Activated CD4-positive, alpha-beta memory T cell treated with anti-CD3 and anti-CD28 coated beads for 36 hours (primary cell): ENCODE measurements around the gene HKDC1. TPM values are rescaled to one million over a fixed set of nuclear protein-coding genes. Genes with fewer than 3 reads are reported as not detected.

ENCODE experiments used
- CTCF ChIA-PET: fragments of 350-600 bp; sonication (Branson Sonifier 250); formaldehyde crosslinking; loops from one replicate; lab custom pipeline; 2021; ENCODE audit warnings: antibody characterized with exemption, inconsistent platforms; lab: Charles Lee
- POLR2A ChIA-PET: fragments of 350-600 bp; sonication (Branson Sonifier 250); formaldehyde crosslinking; loops from one replicate; lab custom pipeline; 2021; ENCODE audit warnings: antibody characterized with exemption; lab: Charles Lee
- DNase-seq: peaks from one replicate; pipeline ENCODE4 v3.0.0-alpha.2; 2020
- H3K27ac Mint-ChIP-seq: one replicate; pipeline ENCODE4 v1.8.0; 2021; ENCODE audit warnings: mixed read lengths
- H3K27me3 Mint-ChIP-seq: one replicate; pipeline ENCODE4 v1.8.0; 2021; ENCODE audit warnings: mixed read lengths
- H3K36me3 Mint-ChIP-seq: one replicate; pipeline ENCODE4 v1.8.0; 2021; ENCODE audit warnings: mixed read lengths
- H3K4me1 Mint-ChIP-seq: one replicate; pipeline ENCODE4 v1.8.0; 2021; ENCODE audit warnings: low read depth, mixed read lengths
- H3K4me3 Mint-ChIP-seq: one replicate; pipeline ENCODE4 v1.8.0; 2021; ENCODE audit warnings: mild to moderate bottlenecking, mixed read lengths
- H3K9me3 Mint-ChIP-seq: one replicate; pipeline ENCODE4 v1.8.0; 2021; ENCODE audit warnings: mixed read lengths
- intact Hi-C: fragments of 100-400 bp; cut with micrococcal nuclease; formaldehyde crosslinking; loops from one replicate; pipeline ENCODE4 v1.15.1; 2023
- total RNA-seq, 2 experiments: library from RNA; stranded (reverse); gene quantifications; one replicate each; pipeline ENCODE4 v1.2.3, GENCODE V29; 2021

Gene HKDC1
- total RNA-seq, 2 experiments from 2014 or later: 0.67 to 1.1 TPM

DNA sequence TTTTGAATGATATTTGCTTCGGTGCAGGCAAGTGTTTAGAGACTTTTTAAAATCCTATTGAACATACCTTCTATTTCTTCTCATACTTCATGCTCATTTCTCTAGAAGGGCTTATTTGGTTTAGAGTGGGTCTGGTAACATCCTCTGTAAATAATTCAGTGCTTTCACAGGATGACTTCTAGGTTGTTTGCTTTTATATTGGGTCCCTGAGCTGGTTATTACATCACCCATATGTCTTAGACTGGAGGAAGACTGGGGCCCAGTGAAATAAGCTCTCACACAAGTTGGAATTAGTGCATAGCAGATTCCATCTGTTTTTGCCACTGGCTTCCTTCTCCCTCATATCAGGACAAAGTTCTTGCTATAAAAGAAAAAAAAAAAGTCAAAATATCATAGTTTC, 33.6 kb upstream of the HKDC1 start:
- Mint-ChIP-seq H3K4me3 (no peak overlapping the region), H3K9me3 (no peaks in the 10 kb centered on the region), H3K36me3 (peaks cover 29% of the 10 kb centered on the region), H3K27ac (peak overlapping the region; percentile 47), H3K4me1 (peaks cover 23% of the 10 kb centered on the region), H3K27me3 (no peaks in the 10 kb centered on the region)
- POLR2A ChIA-PET: interaction anchor here (1.2 kb wide), 1 partner anchor 19 kb away, joined by 3 read pairs; no protein-coding TSS in a partner anchor
- intact Hi-C loops: no loop called here
- CTCF ChIA-PET: interaction anchor here (1.4 kb wide), 1 partner anchor 206 kb away, joined by 5 read pairs; no protein-coding TSS in a partner anchor
- no peak for DNase-seq

DNA sequence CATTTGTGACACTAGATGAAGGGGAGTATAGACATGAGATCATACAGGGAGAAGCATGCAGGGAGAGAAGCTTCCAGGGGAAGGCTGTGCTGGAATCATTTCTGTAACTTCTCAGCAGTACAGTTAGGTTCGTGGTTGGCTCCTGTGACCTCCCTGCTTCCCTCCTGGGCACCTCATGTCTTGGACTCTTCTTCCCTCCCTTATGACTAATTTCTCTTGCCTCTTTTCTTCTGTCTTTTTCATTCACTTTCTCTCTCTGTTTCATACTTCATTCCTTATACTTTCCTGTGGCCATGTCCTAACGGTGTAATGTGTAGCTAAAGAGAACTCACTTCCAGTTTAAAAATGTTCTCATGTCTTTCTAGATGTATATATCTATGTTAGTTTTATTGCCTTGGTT, 19.1 kb upstream of the HKDC1 start:
- POLR2A ChIA-PET: interaction anchor here (1.0 kb wide), 1 partner anchor 14 kb away, joined by 3 read pairs; no protein-coding TSS in a partner anchor
- Mint-ChIP-seq H3K4me1 (peaks cover 31% of the 10 kb centered on the region), H3K27ac (peak overlapping the region; percentile 68), H3K9me3 (no peaks in the 10 kb centered on the region), H3K27me3 (no peaks in the 10 kb centered on the region), H3K4me3 (no peak overlapping the region), H3K36me3 (peaks cover 34% of the 10 kb centered on the region)
- no peak for DNase-seq
- CTCF ChIA-PET: interaction anchor here (0.6 to 1.1 kb wide), 2 partner anchors 15 to 19 kb away, joined by 3 read pairs; partner anchors contain the start of gene HKDC1
- intact Hi-C loops: no loop called here

DNA sequence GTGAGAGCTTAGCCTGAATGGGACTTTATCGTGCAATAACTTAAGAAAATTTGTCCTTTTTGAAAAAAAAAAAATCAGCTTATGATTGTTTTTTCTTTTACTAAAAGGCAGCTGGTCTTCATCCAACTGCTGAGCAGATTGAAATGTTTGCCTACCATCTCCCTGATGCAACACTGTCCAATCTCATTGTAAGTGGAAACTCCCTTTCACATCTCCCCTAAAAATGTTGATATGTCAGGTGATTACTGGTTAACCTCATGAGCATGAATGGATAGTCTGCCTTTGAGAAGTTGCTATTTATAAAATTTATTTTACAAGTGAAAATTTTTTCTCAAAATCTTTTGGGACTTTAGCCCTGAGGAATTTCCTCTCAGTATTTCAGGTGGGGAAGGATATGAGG, 17.8 kb upstream of the HKDC1 start:
- Mint-ChIP-seq H3K36me3 (peaks cover 34% of the 10 kb centered on the region), H3K27me3 (no peaks in the 10 kb centered on the region), H3K4me3 (no peak overlapping the region), H3K27ac (peak overlapping the region; percentile 69), H3K4me1 (peaks cover 36% of the 10 kb centered on the region), H3K9me3 (no peaks in the 10 kb centered on the region)
- POLR2A ChIA-PET: interaction anchor here (1.1 kb wide), 1 partner anchor 22 kb away, joined by 3 read pairs; the partner anchor contains the start of gene SUPV3L1
- intact Hi-C loops: no loop called here
- CTCF ChIA-PET: interaction anchor here (1.1 kb wide), 1 partner anchor 108 kb away, joined by 4 read pairs; no protein-coding TSS in a partner anchor
- no peak for DNase-seq

DNA sequence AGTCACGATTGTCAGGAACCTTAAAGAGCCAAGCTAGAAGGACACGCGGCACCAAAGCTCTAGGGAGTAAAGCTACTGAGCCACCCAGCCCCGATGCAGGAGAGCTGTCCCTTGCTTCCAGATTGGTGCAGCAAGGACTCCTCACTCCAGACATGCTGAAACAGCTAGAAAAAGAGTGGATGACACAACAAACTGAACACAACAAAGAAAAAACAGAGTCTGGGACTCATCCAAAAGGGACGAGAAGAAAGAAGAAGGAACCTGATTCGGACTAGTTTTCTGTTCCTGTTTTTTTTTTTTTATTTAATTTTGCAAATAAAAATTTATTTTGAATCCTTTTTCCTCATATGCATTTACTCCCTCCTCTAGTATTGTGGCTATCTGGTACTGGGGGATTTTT, 11.4 kb upstream of the HKDC1 start:
- POLR2A ChIA-PET: interaction anchor here (0.6 kb wide), 1 partner anchor 60 kb away, joined by 3 read pairs; no protein-coding TSS in a partner anchor
- peaks cover 22% of the 10 kb centered on the region for H3K4me1 Mint-ChIP-seq

DNA sequence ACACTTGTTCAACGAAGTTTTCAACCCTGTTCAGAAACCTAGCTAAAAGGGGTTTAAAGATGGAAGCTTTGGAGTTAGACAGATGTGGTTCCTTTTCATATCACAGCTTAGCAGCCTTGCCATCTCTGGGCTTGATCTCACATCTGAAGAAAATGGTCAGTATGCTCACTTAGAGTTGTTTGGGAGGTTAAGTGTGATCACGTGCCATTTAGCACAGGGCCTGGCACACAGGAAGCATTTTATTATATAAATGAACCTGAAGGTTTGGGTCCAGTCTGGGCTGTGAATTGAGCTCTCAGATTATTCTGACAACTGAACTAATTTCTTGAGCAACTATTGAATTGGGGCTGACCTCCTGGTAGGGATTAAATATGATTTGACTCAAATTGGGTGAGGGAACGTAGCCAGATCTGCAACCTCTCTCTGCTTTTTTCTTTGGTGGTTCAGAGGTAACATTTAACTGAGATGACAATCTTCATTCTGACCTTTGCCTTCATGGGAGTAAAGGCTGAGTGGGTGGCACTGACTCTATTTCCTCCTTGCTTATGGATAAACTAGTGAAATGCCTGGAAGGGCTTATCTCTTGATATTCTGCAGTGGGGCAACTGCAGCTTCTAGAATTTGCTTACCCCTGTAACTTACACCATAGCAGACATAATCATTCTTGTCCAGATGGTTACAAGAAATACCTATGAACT, 10.2 kb upstream of the HKDC1 start:
- CTCF ChIA-PET: no interaction called here
- H3K4me3 Mint-ChIP-seq: no peak overlapping the region
- H3K36me3 Mint-ChIP-seq: peaks cover 27% of the 10 kb centered on the region
- POLR2A ChIA-PET: no interaction called here
- no peaks in the 10 kb centered on the region for H3K27me3 Mint-ChIP-seq
- DNase-seq: no peak
- H3K9me3 Mint-ChIP-seq: no peaks in the 10 kb centered on the region
- H3K4me1 Mint-ChIP-seq: peaks cover 29% of the 10 kb centered on the region
- H3K27ac Mint-ChIP-seq: no peak overlapping the region
- intact Hi-C loops: no loop called here

More for the DNA sequence above, 11.4 kb upstream of the HKDC1 start:
- Mint-ChIP-seq H3K27ac (no peak overlapping the region), H3K27me3 (no peaks in the 10 kb centered on the region), H3K9me3 (no peaks in the 10 kb centered on the region), H3K36me3 (peaks cover 29% of the 10 kb centered on the region), H3K4me3 (no peak overlapping the region)
- intact Hi-C loops: no loop called here
- no peak for DNase-seq
- CTCF ChIA-PET: no interaction called here

DNA sequence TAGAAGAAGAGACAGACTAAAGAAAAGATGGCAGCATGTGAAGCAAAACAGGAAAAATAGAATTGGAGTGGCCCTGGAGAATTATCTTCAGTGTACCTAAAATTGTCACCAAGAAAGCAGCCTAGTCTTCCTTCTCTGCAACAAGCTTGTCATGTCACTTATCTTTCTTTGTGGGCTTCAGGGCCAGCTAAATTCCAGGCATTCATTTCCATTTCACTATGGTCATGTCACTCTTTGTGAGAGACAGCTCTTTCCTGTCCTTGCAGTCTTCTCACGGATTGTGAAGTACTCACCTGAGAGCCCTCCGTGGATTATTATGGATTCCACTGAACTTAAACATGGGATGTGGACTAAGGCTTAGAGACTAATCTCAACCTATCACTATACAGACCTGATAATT, 9.0 kb upstream of the HKDC1 start:
- no peaks in the 10 kb centered on the region for H3K27me3 Mint-ChIP-seq
- H3K36me3 Mint-ChIP-seq: peaks cover 21% of the 10 kb centered on the region

DNA sequence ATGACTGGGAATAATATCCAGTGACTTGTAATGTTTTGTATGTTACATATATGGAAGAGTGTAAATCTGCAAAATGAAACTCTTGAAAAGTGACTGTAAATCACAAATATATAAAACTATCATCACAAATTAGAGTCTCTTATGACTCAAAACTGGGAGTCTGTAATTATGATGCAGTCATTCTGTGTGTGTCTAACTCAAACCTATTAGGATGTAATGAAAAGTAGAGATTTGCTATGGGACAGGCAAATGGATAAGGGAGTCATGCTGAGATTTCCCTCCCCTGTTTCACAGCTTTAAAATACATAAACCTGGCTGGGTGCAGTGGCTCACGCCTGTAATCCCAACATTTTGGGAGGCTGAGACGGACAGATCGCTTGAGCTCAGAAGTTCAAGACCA, 8.6 kb upstream of the HKDC1 start:
- Mint-ChIP-seq H3K4me1 (peaks cover 35% of the 10 kb centered on the region), H3K27me3 (no peaks in the 10 kb centered on the region), H3K36me3 (peaks cover 17% of the 10 kb centered on the region), H3K9me3 (no peaks in the 10 kb centered on the region), H3K27ac (no peak overlapping the region), H3K4me3 (no peak overlapping the region)
- CTCF ChIA-PET: no interaction called here
- intact Hi-C loops: no loop called here
- no peak for DNase-seq
- POLR2A ChIA-PET: no interaction called here

More for the DNA sequence above, 9.0 kb upstream of the HKDC1 start:
- Mint-ChIP-seq H3K9me3 (no peaks in the 10 kb centered on the region), H3K4me1 (peaks cover 35% of the 10 kb centered on the region), H3K4me3 (no peak overlapping the region), H3K27ac (no peak overlapping the region)
- intact Hi-C loops: no loop called here
- no peak for DNase-seq
- POLR2A ChIA-PET: no interaction called here
- CTCF ChIA-PET: no interaction called here

DNA sequence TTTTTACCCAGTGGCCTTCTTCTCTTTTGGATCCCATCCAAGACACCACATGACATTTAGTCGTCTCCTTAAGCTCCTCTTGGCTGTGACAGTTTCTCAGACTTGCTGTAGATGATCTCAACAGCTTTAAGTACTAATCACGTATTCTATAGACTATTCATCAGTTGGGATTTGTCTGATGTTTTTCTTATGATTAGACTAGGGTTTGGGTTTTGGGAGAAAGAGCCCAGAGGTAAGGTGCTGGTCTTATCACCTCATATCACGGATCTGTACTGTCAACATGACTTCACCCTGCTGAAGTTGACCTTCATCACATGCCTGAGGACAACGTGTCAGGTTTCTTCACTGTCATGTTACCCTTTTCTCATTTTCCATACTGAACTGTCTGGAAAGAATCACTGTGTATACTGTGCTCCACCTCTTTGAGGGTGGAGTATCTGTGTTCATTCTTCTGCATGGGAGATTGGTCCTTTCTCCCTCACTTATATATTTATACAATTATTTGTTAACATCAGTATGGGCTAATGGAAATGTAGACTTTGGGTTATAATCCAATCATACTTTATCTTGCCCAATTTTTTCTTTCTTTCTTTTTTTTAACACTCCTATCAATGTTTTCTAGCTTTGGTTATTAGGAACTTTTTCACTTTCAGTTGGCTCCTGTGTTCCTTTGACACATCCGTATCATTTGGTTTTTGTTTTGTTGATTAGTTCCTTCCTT, 6.4 kb upstream of the HKDC1 start:
- H3K36me3 Mint-ChIP-seq: peaks cover 3% of the 10 kb centered on the region
- ChIA-PET CTCF (interaction anchor here (0.6 to 1.3 kb wide), 3 partner anchors 15 to 177 kb away, joined by 3 read pairs; no protein-coding TSS in a partner anchor), POLR2A (interaction anchor here (0.6 to 3.2 kb wide), 3 partner anchors 8 to 257 kb away, joined by 3 to 14 read pairs (median 4); partner anchors contain the start of gene DDX21)
- H3K9me3 Mint-ChIP-seq: no peaks in the 10 kb centered on the region
- no peak overlapping the region for H3K4me3 Mint-ChIP-seq
- H3K4me1 Mint-ChIP-seq: peaks cover 39% of the 10 kb centered on the region
- no peaks in the 10 kb centered on the region for H3K27me3 Mint-ChIP-seq
- peak overlapping the region; percentile 20 for H3K27ac Mint-ChIP-seq
- DNase-seq: no peak
- intact Hi-C loops: loop anchor here (1.0 to 2.0 kb wide), 5 partner anchors 9 to 217 kb away; partner anchors contain the start of gene VPS26A

DNA sequence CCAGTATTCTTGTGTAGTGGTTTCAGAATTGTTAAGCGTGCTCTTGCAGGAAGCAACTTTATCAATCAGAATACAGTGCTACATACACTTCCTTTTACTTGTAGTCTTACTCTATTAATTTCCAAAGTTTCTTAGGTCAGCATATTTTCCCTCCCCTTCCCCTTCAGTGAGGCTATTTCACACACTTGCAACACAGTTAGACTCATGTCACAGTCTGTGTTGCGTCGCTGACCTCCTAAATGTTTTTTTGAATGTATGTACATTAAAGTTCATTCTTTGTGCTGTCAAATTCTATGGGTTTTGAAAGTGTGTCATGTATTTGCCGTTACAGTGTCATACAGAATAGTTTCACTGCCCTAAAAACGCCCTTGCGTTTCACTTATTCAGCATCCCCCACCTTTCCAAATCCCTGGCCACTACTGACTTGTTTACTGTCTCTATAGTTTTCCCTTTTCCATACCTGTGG, 5.4 kb upstream of the HKDC1 start:
- Mint-ChIP-seq H3K9me3 (no peaks in the 10 kb centered on the region), H3K27me3 (no peaks in the 10 kb centered on the region), H3K4me1 (peaks cover 39% of the 10 kb centered on the region), H3K36me3 (no peaks in the 10 kb centered on the region), H3K27ac (peak overlapping the region; percentile 84), H3K4me3 (peak overlapping the region; percentile 68)
- intact Hi-C loops: loop anchor here (1.0 to 2.0 kb wide), 7 partner anchors 8 to 218 kb away; partner anchors contain the start of genes SUPV3L1 and VPS26A
- CTCF ChIA-PET: interaction anchor here (0.8 to 1.4 kb wide), 5 partner anchors 10 to 209 kb away, joined by 3 to 5 read pairs (median 4); no protein-coding TSS in a partner anchor
- peak; percentile 25 for DNase-seq
- POLR2A ChIA-PET: interaction anchor here (0.7 to 3.2 kb wide), 7 partner anchors 9 to 259 kb away, joined by 3 to 14 read pairs (median 4); partner anchors contain the start of gene DDX21

DNA sequence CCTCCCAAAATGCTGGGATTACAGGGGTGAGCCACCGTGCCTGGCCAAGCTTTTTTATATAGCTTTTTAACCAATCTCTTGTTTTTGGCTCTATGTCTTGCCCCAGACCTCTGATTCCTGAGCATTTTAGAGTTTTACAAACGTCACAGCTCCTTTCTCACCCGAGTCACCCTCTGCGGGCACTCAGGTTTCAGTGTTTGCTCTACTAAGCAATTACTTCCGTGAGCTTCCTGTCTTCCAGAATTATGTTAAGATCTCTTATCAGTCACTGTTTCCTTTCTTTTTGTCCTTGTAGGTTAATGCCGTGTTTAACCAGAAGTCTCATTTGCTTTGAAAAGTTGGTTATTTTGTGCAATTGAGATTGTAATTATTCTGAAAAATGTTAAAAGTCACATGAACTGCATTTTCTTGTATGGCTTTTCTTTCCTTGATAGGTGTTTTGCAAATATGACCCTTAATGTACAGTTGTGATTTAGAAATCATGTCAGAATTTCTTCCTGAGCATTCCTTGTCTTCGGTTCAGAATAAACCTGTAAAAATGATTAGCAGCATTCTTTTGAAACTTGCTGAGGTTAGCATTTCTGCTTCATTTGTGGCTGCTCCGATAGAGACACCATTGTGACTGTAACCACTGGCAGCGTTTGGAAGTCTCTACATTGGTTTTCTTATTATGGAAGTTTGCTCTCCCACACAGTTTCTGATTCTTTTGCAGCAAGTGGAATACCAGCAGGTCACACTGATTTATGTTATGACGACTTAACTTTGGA, 4.5 kb upstream of the HKDC1 start:
- no peaks in the 10 kb centered on the region for H3K9me3 Mint-ChIP-seq
- peak overlapping the region; percentile 68 for H3K4me3 Mint-ChIP-seq
- POLR2A ChIA-PET: interaction anchor here (0.7 to 3.2 kb wide), 8 partner anchors 10 to 259 kb away, joined by 3 to 14 read pairs (median 4); partner anchors contain the start of gene DDX21
- peak; percentile 73 for DNase-seq
- peak overlapping the region; percentile 84 for H3K27ac Mint-ChIP-seq
- H3K27me3 Mint-ChIP-seq: no peaks in the 10 kb centered on the region
- CTCF ChIA-PET: interaction anchor here (0.8 to 1.4 kb wide), 4 partner anchors 11 to 210 kb away, joined by 3 to 5 read pairs (median 4); no protein-coding TSS in a partner anchor
- H3K36me3 Mint-ChIP-seq: no peaks in the 10 kb centered on the region
- peaks cover 35% of the 10 kb centered on the region for H3K4me1 Mint-ChIP-seq
- intact Hi-C loops: loop anchor here (1.0 to 2.0 kb wide), 5 partner anchors 14 to 219 kb away; partner anchors contain the start of genes SUPV3L1 and VPS26A
